Endothelial cell of umbilical vein (primary cell): ENCODE measurements around the gene PCNT. TPM values are rescaled to one million over a fixed set of nuclear protein-coding genes. Genes with fewer than 3 reads are reported as not detected.

ENCODE experiments used
- BruUV-seq: library from RNA; stranded (reverse); fragments of 400-500 nt; replicated peaks from 2 replicates; lab custom pipeline; 2021; lab: Mats Ljungman, UMichigan
- CTCF ChIA-PET: fragments of 300-600, 350-600 bp; sonication (Branson Sonifier 250); formaldehyde crosslinking; loops from one replicate; lab custom pipeline; 2021; ENCODE audit warnings: antibody characterized with exemption, inconsistent platforms; lab: Charles Lee
- POLR2A ChIA-PET: fragments of 300-600, 350-600 bp; sonication (Branson Sonifier 250); formaldehyde crosslinking; loops from one replicate; lab custom pipeline; 2021; ENCODE audit warnings: antibody characterized with exemption, inconsistent platforms; lab: Charles Lee
- DNase-seq: peaks from one replicate; pipeline ENCODE4 v3.0.0-alpha.2; 2011; ENCODE audit warnings: low read depth, low spot score
- FAIRE-seq: peaks from 2 replicates; lab custom pipeline; 2011; peaks lifted over from hg19 to GRCh38; lab: Jason Lieb, UNC
- H2AFZ ChIP-seq: 2 replicates; pipeline ENCODE4 v1.6.0; 2012; ENCODE audit warnings: low read depth, low read length, control low read depth, inconsistent platforms
- H3K27ac ChIP-seq: 2 replicates; pipeline ENCODE4 v1.5.1; 2011; ENCODE audit warnings: low read depth, mild to moderate bottlenecking, control low read depth, low read length, moderate library complexity; ENCODE audit not compliant: insufficient read depth
- H3K27me3 ChIP-seq, 2 experiments: 2 replicates each; pipeline versions ENCODE4 v1.6.0 to v1.6.1; 2011; ENCODE audit warnings: low read length in 2 of 2, mixed read lengths in 1 of 2; ENCODE audit not compliant: control insufficient read depth in 2 of 2, insufficient read depth in 2 of 2
- H3K36me3 ChIP-seq, 2 experiments: 2 replicates in 1 of 2; 3 replicates in 1 of 2; pipeline ENCODE4 v1.5.1; 2011; ENCODE audit warnings: low read length in 2 of 2, mild to moderate bottlenecking in 1 of 2, moderate library complexity in 1 of 2; ENCODE audit not compliant: control insufficient read depth in 2 of 2, insufficient read depth in 2 of 2; ENCODE audit errors: extremely low read depth in 1 of 2
- H3K4me1 ChIP-seq: 3 replicates; pipeline ENCODE4 v1.5.1; 2011; ENCODE audit warnings: mild to moderate bottlenecking, low read length; ENCODE audit not compliant: control insufficient read depth, insufficient read depth; ENCODE audit errors: extremely low read depth
- H3K4me2 ChIP-seq: 2 replicates; pipeline ENCODE4 v1.6.1; 2011; ENCODE audit warnings: low read length, control low read depth, mixed read lengths; ENCODE audit not compliant: insufficient read depth
- H3K4me3 ChIP-seq, 3 experiments: fragments of 200-600 bp in 1 of 3; sonication (generic), shearing (Covaris generic) in 1 of 3; replicated peaks in 1 of 3; 2 replicates each; pipeline ENCODE4 v1.5.1; 2011 to 2016; ENCODE audit warnings: control low read depth in 3 of 3, low read length in 3 of 3, mild to moderate bottlenecking in 2 of 3, inconsistent platforms in 1 of 3, low read depth in 1 of 3, moderate library complexity in 1 of 3; ENCODE audit not compliant: insufficient read depth in 1 of 3
- H3K79me2 ChIP-seq: 2 replicates; pipeline ENCODE4 v1.6.0; 2012; ENCODE audit warnings: low read length, inconsistent platforms; ENCODE audit not compliant: control insufficient read depth, insufficient read depth
- H3K9ac ChIP-seq: replicated peaks from 2 replicates; pipeline ENCODE3; 2011; ENCODE audit warnings: low read length, control low read depth; ENCODE audit not compliant: insufficient read depth; ENCODE audit errors: extremely low read depth
- H3K9me1 ChIP-seq: replicated peaks from 3 replicates; pipeline ENCODE4 v1.6.0; 2011; ENCODE audit warnings: mild to moderate bottlenecking, low read length; ENCODE audit not compliant: control insufficient read depth, insufficient read depth; ENCODE audit errors: extremely low read depth
- H3K9me3 ChIP-seq: replicated peaks from 2 replicates; pipeline ENCODE4 v1.5.1; 2012; ENCODE audit warnings: low read length, inconsistent platforms; ENCODE audit not compliant: control insufficient read depth, insufficient read depth
- H4K20me1 ChIP-seq: replicated peaks from 2 replicates; pipeline ENCODE3; 2011; ENCODE audit warnings: mild to moderate bottlenecking, low read length; ENCODE audit not compliant: control insufficient read depth, insufficient read depth; ENCODE audit errors: extremely low read depth
- EZH2 ChIP-seq: IDR thresholded peaks from 2 replicates; pipeline ENCODE4 v1.6.1; 2012; ENCODE audit warnings: borderline replicate concordance, low read depth, mild to moderate bottlenecking, moderate library complexity, low read length, inconsistent platforms; ENCODE audit not compliant: severe bottlenecking
- FOS ChIP-seq: IDR thresholded peaks from 2 replicates; pipeline ENCODE4 v1.6.1; 2011; ENCODE audit warnings: mild to moderate bottlenecking, low read length, moderate library complexity, borderline replicate concordance; ENCODE audit not compliant: insufficient read depth
- GATA2 ChIP-seq: IDR thresholded peaks from 2 replicates; pipeline ENCODE4 v1.7.0; 2011; ENCODE audit warnings: low read depth, mild to moderate bottlenecking, moderate library complexity, mixed read lengths, low read length; ENCODE audit not compliant: insufficient read length, insufficient read depth
- JUN ChIP-seq: IDR thresholded peaks from 2 replicates; pipeline ENCODE4 v1.6.1; 2011; ENCODE audit warnings: borderline replicate concordance, low read depth; ENCODE audit not compliant: insufficient read length, insufficient read depth
- MYC ChIP-seq: IDR thresholded peaks from one replicate; pipeline ENCODE4 v1.6.1; 2011; ENCODE audit warnings: mild to moderate bottlenecking, low read depth, low read length
- POLR2A ChIP-seq: IDR thresholded peaks from 2 replicates; pipeline ENCODE4 v1.6.1; 2012; ENCODE audit warnings: low read depth, mild to moderate bottlenecking, control low read depth, low read length
- POLR2AphosphoS5 ChIP-seq: IDR thresholded peaks from 2 replicates; pipeline ENCODE4 v1.6.1; 2012; ENCODE audit warnings: low read depth, mild to moderate bottlenecking, control low read depth, low read length, moderate library complexity; ENCODE audit not compliant: insufficient read depth
- dilution Hi-C: fragments of 300-500 bp; cut with MboI; formaldehyde crosslinking; loops from one replicate; pipeline ENCODE4 v1.15.0; 2019; ENCODE audit warnings: low sequenced_read_pairs; ENCODE audit not compliant: extremely low pct_ligation_motif_present
- intact Hi-C: fragments of 100-400 bp; cut with micrococcal nuclease; formaldehyde crosslinking; loops from one replicate; pipeline ENCODE4 v1.10.0; 2022
- polyA plus RNA-seq, 4 experiments: library from polyadenylated mRNA; depleted of rRNA in 3 of 4; stranded (reverse) in 3 of 4; unstranded in 1 of 4; fragments of >200 nt; gene quantifications; 2 replicates each; pipeline versions ENCODE4 v1.2.1 to v1.2.3, GENCODE V29; 2011 to 2012; ENCODE audit warnings: missing spikeins in 1 of 4
- total RNA-seq: library from RNA; stranded (reverse); gene quantifications from 2 replicates; pipeline ENCODE4 v1.2.3, GENCODE V29; 2021
- TF ChIP-seq, protein P1 (sequence below): IDR thresholded peaks from 2 replicates; pipeline ENCODE4 v1.6.1; 2011; ENCODE audit not compliant: insufficient read depth, insufficient read length
- TF ChIP-seq, protein P2 (sequence below), 2 donors: IDR thresholded peaks; 1 replicate in 1 of 2; 2 replicates in 1 of 2; pipeline ENCODE4 v1.5.1; 2011; ENCODE audit warnings: low read length in 2 of 2, mild to moderate bottlenecking in 2 of 2, moderate library complexity in 2 of 2, control low read depth in 1 of 2, inconsistent platforms in 1 of 2, low read depth in 1 of 2; ENCODE audit not compliant: insufficient read depth in 1 of 2; ENCODE audit errors: extremely low read depth in 1 of 2

PCNT gene
- total and polyA plus RNA-seq, 2 donors (not counting 3 experiments of a cell fraction or from before 2014, with no cell fraction given): 9.6 to 49.5 TPM

DNA sequence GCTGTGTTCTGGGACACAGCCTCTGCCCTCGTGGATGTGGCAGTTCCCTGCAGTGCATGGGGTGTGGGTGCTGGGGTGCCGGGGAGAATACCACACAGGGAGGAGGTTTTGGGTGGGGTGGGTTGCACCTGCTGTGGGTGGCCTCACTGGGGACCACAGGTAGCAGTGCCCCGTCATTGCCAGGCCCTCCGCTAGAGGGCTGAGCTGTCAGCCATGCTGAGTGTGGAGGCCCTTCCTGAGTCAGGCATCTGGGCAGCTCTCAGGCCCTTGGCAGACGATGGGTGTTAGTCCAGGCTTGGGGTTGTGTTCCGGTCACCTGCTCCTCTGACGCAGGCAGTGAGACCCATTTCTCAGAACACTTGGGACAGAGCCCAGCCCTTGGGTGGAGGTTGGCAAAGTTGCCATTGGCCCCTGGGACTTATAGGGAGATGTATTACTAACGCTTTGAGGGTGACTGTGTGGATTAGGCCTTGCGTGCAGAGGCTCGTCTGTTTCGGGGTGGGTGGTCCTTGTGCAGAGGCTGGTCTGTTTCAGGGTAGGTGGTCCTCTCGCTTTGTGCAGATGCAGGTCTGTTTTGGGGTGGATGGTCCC, 23.9 kb downstream of the PCNT start:
- no TSS peak for BruUV-seq
- Histone ChIP-seq H3K27me3 (no peaks in the 10 kb centered on the region), H2AFZ (no peak overlapping the region), H3K79me2 (peaks cover 10% of the 10 kb centered on the region), H4K20me1 (no peaks in the 10 kb centered on the region), H3K27ac (no peak overlapping the region), H3K36me3 (peaks cover 9 to 32% of the 10 kb centered on the region in 2 experiments), H3K9me3 (no peaks in the 10 kb centered on the region), H3K4me1 (no peaks in the 10 kb centered on the region), H3K4me2 (no peak overlapping the region), H3K9me1 (no peaks in the 10 kb centered on the region), H3K4me3 (no peak overlapping the region), H3K9ac (no peak overlapping the region)
- FAIRE-seq: no peak
- dilution Hi-C loops: no loop called here
- ChIA-PET CTCF (no interaction called here), POLR2A (no interaction called here)
- TF ChIP-seq FOS (no peak), EZH2 (no peak), MYC (no peak), JUN (no peak), POLR2A (no peak), POLR2AphosphoS5 (no peak), GATA2 (no peak)
- TF ChIP-seq, protein P1, sequence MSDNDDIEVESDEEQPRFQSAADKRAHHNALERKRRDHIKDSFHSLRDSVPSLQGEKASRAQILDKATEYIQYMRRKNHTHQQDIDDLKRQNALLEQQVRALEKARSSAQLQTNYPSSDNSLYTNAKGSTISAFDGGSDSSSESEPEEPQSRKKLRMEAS: no peak
- TF ChIP-seq, protein P2, sequence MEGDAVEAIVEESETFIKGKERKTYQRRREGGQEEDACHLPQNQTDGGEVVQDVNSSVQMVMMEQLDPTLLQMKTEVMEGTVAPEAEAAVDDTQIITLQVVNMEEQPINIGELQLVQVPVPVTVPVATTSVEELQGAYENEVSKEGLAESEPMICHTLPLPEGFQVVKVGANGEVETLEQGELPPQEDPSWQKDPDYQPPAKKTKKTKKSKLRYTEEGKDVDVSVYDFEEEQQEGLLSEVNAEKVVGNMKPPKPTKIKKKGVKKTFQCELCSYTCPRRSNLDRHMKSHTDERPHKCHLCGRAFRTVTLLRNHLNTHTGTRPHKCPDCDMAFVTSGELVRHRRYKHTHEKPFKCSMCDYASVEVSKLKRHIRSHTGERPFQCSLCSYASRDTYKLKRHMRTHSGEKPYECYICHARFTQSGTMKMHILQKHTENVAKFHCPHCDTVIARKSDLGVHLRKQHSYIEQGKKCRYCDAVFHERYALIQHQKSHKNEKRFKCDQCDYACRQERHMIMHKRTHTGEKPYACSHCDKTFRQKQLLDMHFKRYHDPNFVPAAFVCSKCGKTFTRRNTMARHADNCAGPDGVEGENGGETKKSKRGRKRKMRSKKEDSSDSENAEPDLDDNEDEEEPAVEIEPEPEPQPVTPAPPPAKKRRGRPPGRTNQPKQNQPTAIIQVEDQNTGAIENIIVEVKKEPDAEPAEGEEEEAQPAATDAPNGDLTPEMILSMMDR (IDR thresholded peaks at IDR 0.05; ENCODE audit: extremely low read depth in 1 of 2, insufficient read depth in 1 of 2, low read depth in 1 of 2, low read length in 2 of 2): no peak
- no peak for DNase-seq
- intact Hi-C loops: no loop called here
